ENCODE measurements around the gene CMTM7.

DNA sequence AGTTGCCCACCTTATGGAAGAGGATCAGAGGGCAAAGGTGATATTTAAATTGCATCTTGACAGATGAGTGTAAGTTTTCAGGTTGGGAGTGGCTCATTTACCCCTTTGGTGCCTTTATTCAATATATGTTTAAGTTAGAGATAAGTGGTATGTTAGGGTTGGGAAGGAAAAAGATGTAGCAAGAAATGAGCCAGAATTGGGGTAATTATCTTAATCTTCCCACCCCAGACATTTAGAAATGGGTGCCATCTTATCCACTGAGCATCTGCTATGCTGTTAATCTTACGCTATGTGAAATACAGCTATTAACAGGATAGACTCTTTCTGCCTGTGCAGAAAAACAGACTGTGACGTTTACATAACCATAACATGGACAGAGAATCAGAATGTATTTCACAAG is 6.3 kb downstream of the CMTM7 start:
- TF ChIP-seq YY1 (IDR thresholded peaks at IDR 0.05; ENCODE audit: insufficient read depth, insufficient read length), result no peak
- no peak for TF ChIP-seq SUZ12 (IDR thresholded peaks at IDR 0.05; ENCODE audit: extremely low read depth, insufficient read depth, insufficient read length)
- TF ChIP-seq ZNF274 (IDR thresholded peaks at IDR 0.05; ENCODE audit: low read depth, low read length), result no peak
